AG04449 (cell line): ENCODE measurements around the gene MAP7D1.

Experiments used
- CTCF ChIA-PET: fragments of 350-600 bp; formaldehyde crosslinking; extraction: SDS; loops from one replicate; lab custom pipeline; 2021; ENCODE audit warnings: antibody characterized with exemption; lab: Yijun Ruan, JAX
- POLR2A ChIA-PET: fragments of 400-600, 350-600 bp; formaldehyde crosslinking; extraction: SDS; loops from one replicate; lab custom pipeline; 2020; ENCODE audit warnings: antibody characterized with exemption, inconsistent platforms; lab: Yijun Ruan, JAX
- DNase-seq: peaks from one replicate; pipeline ENCODE4 v3.0.0-alpha.2; 2010; ENCODE audit warnings: low read depth, low spot score
- H3K4me3 ChIP-seq: 2 replicates; pipeline ENCODE4 v1.5.1; 2011; ENCODE audit warnings: low read depth, mild to moderate bottlenecking, control low read depth, low read length
- CTCF ChIP-seq: IDR thresholded peaks from one replicate; pipeline ENCODE4 v1.5.1; 2011; ENCODE audit warnings: mild to moderate bottlenecking, moderate library complexity, low read length, control low read depth, inconsistent platforms; ENCODE audit not compliant: insufficient read depth; ENCODE audit errors: missing control alignments

The MAP7D1 gene

GRCh38 chr1:36159614-36160387 is 3.8 kb downstream of the MAP7D1 start:
- no peak for DNase-seq
- TF ChIP-seq CTCF, result no peak
- POLR2A ChIA-PET, result interaction anchor here (0.6 to 2.1 kb wide), 3 partner anchors 10 to 52 kb away, joined by 3 to 11 read pairs (median 3); partner anchors contain the start of gene TRAPPC3
- CTCF ChIA-PET, result interaction anchor here (0.8 to 4.6 kb wide), 14 partner anchors 8 to 141 kb away, joined by 3 to 39 read pairs (median 4); partner anchors contain the start of gene TRAPPC3
- H3K4me3 ChIP-seq, result peak overlapping the region; percentile 56

GRCh38 chr1:36160388-36160948 is 4.5 kb downstream of the MAP7D1 start:
- POLR2A ChIA-PET, result interaction anchor here (0.6 to 2.1 kb wide), 7 partner anchors 9 to 146 kb away, joined by 3 to 11 read pairs (median 3); partner anchors contain the start of genes SH3D21 and TRAPPC3
- peak overlapping the region; percentile 56 for H3K4me3 ChIP-seq
- CTCF ChIA-PET, result interaction anchor here (0.8 to 4.6 kb wide), 20 partner anchors 8 to 140 kb away, joined by 3 to 39 read pairs (median 4); partner anchors contain the start of gene TRAPPC3
- no peak for TF ChIP-seq CTCF
- no peak for DNase-seq

DNA sequence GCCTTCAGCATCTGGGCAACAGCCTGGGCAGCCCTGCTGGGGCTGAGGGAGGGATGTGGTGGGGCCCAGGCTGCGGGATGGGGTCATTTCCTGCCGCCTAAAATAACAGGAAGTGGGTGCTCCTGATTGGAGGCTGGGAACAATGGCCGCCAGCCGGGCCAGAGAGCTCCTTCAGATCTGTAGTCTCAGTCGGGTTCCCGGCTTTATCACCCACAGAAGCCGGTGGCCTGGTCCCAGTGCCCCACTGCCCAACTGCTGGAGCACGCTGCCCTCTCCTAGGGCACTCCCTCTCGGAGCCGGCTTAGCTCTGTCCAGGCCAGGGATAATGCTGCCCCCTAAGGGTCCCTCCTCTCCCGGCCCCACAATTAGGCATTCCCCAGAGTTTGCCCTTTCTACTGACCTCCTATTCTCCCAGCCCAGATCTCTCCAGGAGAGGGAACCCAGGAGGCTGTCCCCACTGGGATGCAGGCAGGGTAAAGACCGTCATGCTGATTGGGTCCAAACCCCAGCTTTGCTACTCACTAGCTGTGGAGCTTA is 5.1 kb downstream of the MAP7D1 start:
- DNase-seq, result no peak
- H3K4me3 ChIP-seq, result peak overlapping the region; percentile 56
- TF ChIP-seq CTCF, result peak; percentile 33
- ChIA-PET CTCF (interaction anchor here (0.8 to 4.6 kb wide), 19 partner anchors 8 to 139 kb away, joined by 3 to 39 read pairs (median 4); partner anchors contain the start of gene TRAPPC3), POLR2A (interaction anchor here (0.9 to 2.1 kb wide), 6 partner anchors 8 to 146 kb away, joined by 3 to 11 read pairs (median 3); partner anchors contain the start of genes SH3D21 and TRAPPC3)

- H3K4me3 ChIP-seq, result peak overlapping the region; percentile 19
- DNase-seq, result no peak
- CTCF ChIA-PET, result interaction anchor here (1.1 to 4.6 kb wide), 11 partner anchors 7 to 129 kb away, joined by 3 to 39 read pairs (median 6); partner anchors contain the start of gene TRAPPC3
- POLR2A ChIA-PET, result interaction anchor here (1.2 to 1.5 kb wide), 3 partner anchors 9 to 26 kb away, joined by 3 to 11 read pairs (median 6); no protein-coding TSS in a partner anchor
- TF ChIP-seq CTCF, result no peak
Observed at GRCh38 chr1:36161641-36162531, 5.9 kb downstream of the MAP7D1 start.

DNA sequence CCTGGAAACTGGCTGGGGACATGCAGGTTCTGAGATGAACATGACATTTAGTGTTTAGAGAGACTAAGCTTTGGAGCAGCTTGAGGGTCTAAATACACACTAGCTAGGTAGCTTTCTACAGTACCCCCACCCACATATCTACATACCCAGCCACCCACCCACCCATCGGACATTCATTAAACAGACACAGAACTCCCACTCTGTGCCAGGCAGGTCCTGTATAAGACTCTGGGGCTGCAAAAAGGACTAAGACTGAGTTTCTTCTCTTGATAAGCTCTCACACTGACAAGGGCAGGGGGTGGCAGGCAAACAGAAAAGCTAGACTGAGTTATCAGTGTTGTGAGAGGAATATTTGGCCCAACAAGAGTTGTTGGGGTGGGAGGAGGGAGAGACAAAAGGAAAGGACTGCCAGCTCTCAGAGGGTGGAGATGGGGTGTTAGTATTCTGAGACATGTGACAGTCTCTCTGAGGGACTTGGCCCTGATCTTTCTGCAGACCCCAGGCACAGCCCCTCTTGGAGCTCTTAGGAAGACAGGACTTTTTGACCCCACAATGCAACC is 6.8 kb downstream of the MAP7D1 start:
- POLR2A ChIA-PET, result interaction anchor here (1.4 kb wide), 1 partner anchor 12 kb away, joined by 6 read pairs; no protein-coding TSS in a partner anchor
- CTCF ChIA-PET, result interaction anchor here (2.3 to 4.6 kb wide), 3 partner anchors 7 to 25 kb away, joined by 6 to 39 read pairs (median 14); partner anchors contain the start of gene TRAPPC3
- H3K4me3 ChIP-seq, result no peak overlapping the region
- TF ChIP-seq CTCF, result no peak
- DNase-seq, result no peak
